IMR-90 (cell line): ENCODE measurements around the gene MAPK11. TPM values are rescaled to one million over a fixed set of nuclear protein-coding genes. Genes with fewer than 3 reads are reported as not detected.

Source experiments
- NFE2L2 ChIP-seq: fragments of 150-350 bp; IDR thresholded peaks from 2 replicates; pipeline ENCODE4 v1.6.1; 2016; ENCODE audit warnings: low read depth, mild to moderate bottlenecking, low read length
- polyA plus RNA-seq, 3 experiments: library from polyadenylated mRNA; depleted of rRNA; stranded (reverse); fragments of >200 nt; gene quantifications; 2 replicates each; pipeline ENCODE4 v1.2.3, GENCODE V29; 2012; ENCODE audit warnings: low replicate concordance in 1 of 3
- total RNA-seq: library from RNA; depleted of rRNA; stranded (reverse); fragments of >200 nt; gene quantifications from 2 replicates; pipeline ENCODE4 v1.2.3, GENCODE V29; 2012
- TF ChIP-seq, protein P1 (sequence below): conservative IDR thresholded peaks from 2 replicates; pipeline ENCODE4 v1.5.1; 2012; ENCODE audit warnings: mild to moderate bottlenecking, low read depth, low read length, improper control_type of control experiment

MAPK11 gene
- total and polyA plus RNA-seq, 2 of the 4 experiments (the other 2 are of a cell fraction): 8.1 to 14.4 TPM

DNA sequence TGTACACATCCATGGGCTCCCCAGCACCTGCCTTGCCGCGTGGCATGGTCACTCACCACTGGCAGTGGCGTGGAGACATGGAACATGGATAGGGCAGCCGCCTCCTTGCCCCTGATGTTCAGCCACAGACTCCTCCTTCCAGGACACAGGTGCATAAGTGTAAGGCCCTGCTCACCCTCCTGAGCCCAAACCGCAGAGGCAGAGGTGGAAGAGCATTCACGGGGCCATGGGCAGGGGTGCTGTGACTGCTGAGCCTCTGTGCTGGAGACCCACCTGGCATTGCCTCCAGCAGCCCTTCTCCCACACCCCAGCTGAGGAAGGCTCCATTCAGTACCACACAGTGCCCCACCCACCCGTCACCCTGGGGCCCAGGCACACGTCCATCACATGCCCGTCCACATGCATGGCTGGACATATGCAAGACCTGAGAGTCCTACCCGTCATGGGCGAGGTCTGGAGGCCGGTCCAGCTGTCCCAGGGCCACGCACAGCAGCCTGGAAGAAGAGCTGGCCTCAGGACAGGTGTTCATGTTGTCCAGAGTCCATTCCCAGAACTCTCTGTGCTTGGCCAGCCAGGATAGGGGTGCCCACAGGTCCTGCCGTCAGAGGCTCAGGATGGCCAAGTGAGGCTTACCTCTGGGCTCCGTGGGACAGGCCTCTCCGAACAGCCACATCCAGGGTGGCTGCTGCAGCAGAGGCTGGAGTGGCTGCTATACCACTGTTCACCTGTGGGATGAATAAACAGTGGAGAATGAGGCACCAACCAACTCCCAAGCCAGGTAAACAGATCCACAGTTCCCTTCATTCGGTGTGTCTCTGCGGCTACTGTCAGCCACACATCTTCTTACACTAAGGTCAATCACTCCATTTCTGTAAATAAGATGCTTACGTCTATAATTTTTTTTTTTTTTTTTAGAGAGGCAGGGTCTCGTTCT lies 23.7 kb downstream of the MAPK11 start (continued):
- TF ChIP-seq, protein P1, sequence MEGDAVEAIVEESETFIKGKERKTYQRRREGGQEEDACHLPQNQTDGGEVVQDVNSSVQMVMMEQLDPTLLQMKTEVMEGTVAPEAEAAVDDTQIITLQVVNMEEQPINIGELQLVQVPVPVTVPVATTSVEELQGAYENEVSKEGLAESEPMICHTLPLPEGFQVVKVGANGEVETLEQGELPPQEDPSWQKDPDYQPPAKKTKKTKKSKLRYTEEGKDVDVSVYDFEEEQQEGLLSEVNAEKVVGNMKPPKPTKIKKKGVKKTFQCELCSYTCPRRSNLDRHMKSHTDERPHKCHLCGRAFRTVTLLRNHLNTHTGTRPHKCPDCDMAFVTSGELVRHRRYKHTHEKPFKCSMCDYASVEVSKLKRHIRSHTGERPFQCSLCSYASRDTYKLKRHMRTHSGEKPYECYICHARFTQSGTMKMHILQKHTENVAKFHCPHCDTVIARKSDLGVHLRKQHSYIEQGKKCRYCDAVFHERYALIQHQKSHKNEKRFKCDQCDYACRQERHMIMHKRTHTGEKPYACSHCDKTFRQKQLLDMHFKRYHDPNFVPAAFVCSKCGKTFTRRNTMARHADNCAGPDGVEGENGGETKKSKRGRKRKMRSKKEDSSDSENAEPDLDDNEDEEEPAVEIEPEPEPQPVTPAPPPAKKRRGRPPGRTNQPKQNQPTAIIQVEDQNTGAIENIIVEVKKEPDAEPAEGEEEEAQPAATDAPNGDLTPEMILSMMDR: no peak
- TF ChIP-seq NFE2L2: no peak
